ENCODE data around the gene OSBPL3. TPM values are rescaled to one million over a fixed set of nuclear protein-coding genes. Genes with fewer than 3 reads are reported as not detected.

OSBPL3 gene
- total RNA-seq, 1 experiment from 2014 or later = 36.8 TPM

DNA sequence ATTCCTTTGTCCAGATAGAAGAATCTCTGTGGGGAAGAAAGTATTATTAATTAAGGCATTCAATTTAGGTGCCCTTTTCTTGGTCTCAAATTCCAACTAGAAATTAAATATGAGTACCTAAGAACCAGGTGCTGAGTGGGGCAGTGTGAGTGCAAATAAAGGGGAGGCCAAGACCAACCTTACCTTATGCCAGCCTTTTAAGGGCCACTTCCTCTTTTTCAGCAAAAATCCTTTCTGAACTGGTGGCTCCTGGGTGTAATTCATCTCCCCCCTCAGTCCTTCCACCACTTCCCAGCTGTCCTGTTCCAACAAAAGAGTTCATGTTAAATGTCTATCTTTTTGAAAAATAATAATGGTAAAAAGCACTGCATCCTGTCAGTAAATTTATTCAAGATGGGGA lies 108.2 kb downstream of the OSBPL3 start:
- intact Hi-C loops (cut with micrococcal nuclease) = no loop called here
- ChIA-PET POLR2A (no interaction called here), CTCF (no interaction called here), RAD21 (ENCODE audit: low non-redundant PET in 1 of 2, low total read pairs in 2 of 2, uncharacterized antibody in 2 of 2, unreplicated experiment in 2 of 2) (no interaction called here)
- Histone ChIP-seq H3K9me2 (ENCODE audit: insufficient read depth) (no peaks in the 10 kb centered on the region), H3K79me2 (ENCODE audit: insufficient read depth, low read length) (no peaks in the 10 kb centered on the region), H4K20me1 (ENCODE audit: insufficient read depth) (no peaks in the 10 kb centered on the region), H3K4me1 (ENCODE audit: control insufficient read depth in 1 of 2, insufficient read depth in 2 of 2, low read length in 2 of 2) (no peaks in the 10 kb centered on the region), H3K36me3 (ENCODE audit: control insufficient read depth in 1 of 2, insufficient read depth in 2 of 2, low read length in 2 of 2) (peaks cover 0 to 5% of the 10 kb centered on the region in 2 experiments; a peak in 1 of 4 replicates), H3K9ac (ENCODE audit: low read length) (no peak overlapping the region), H3K27ac (ENCODE audit: low read depth, low read length) (no peak overlapping the region), H3K4me2 (ENCODE audit: low read length) (no peak overlapping the region), H3K9me3 (ENCODE audit: control insufficient read depth in 1 of 2, insufficient read depth in 1 of 2, low read depth in 1 of 2, low read length in 2 of 2) (no peaks in the 10 kb centered on the region), H3K4me3 (replicated peaks in 1 of 2; ENCODE audit: low read depth in 1 of 2, low read length in 2 of 2) (no peak overlapping the region), H2AFZ (ENCODE audit: low read depth, low read length, poor library complexity, severe bottlenecking) (no peak overlapping the region), H3K27me3 (ENCODE audit: insufficient read depth, low read length) (no peaks in the 10 kb centered on the region)
- DNase-seq (ENCODE audit: low read depth, low spot score) (no peak), ATAC-seq (no peak)
- no TSS peak for BruUV-seq (replicated peaks)
- TF ChIP-seq ZFX (IDR thresholded peaks at IDR 0.05) (no peak), SP1 (IDR thresholded peaks at IDR 0.05; ENCODE audit: low read depth) (no peak), POLR2A (IDR thresholded peaks at IDR 0.05; ENCODE audit: borderline replicate concordance, extremely low read depth, insufficient read depth, insufficient read length) (no peak), EGR1 (IDR thresholded peaks at IDR 0.05; ENCODE audit: low read depth) (no peak), YY1 (IDR thresholded peaks at IDR 0.05; ENCODE audit: extremely low read depth, insufficient replicate concordance, low read depth, low read length) (no peak), POLR2AphosphoS5 (IDR thresholded peaks at IDR 0.05; ENCODE audit: low read depth, low read length) (no peak), EZH2phosphoT487 (IDR thresholded peaks at IDR 0.05; ENCODE audit: borderline replicate concordance) (no peak), TCF7L2 (IDR thresholded peaks at IDR 0.05; ENCODE audit: borderline replicate concordance, extremely low read depth, insufficient read depth, insufficient read length) (no peak), ZNF274 (IDR thresholded peaks at IDR 0.05; ENCODE audit: low read depth, low read length) (no peak), CTCF (IDR thresholded peaks at IDR 0.05 in 2 of 3, conservative IDR thresholded peaks at IDR 0.05 in 1 of 3; ENCODE audit: borderline replicate concordance in 1 of 3, insufficient read depth in 1 of 3, low read depth in 2 of 3, low read length in 2 of 3) (no peak), REST (IDR thresholded peaks at IDR 0.05; ENCODE audit: low read depth) (no peak), SIN3A (IDR thresholded peaks at IDR 0.05; ENCODE audit: low read depth) (no peak), FOSL1 (IDR thresholded peaks at IDR 0.05; ENCODE audit: low read depth) (no peak), SRF (IDR thresholded peaks at IDR 0.05; ENCODE audit: low read depth) (no peak)
- TF ChIP-seq, protein P1, sequence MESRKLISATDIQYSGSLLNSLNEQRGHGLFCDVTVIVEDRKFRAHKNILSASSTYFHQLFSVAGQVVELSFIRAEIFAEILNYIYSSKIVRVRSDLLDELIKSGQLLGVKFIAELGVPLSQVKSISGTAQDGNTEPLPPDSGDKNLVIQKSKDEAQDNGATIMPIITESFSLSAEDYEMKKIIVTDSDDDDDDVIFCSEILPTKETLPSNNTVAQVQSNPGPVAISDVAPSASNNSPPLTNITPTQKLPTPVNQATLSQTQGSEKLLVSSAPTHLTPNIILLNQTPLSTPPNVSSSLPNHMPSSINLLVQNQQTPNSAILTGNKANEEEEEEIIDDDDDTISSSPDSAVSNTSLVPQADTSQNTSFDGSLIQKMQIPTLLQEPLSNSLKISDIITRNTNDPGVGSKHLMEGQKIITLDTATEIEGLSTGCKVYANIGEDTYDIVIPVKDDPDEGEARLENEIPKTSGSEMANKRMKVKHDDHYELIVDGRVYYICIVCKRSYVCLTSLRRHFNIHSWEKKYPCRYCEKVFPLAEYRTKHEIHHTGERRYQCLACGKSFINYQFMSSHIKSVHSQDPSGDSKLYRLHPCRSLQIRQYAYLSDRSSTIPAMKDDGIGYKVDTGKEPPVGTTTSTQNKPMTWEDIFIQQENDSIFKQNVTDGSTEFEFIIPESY (IDR thresholded peaks at IDR 0.05; ENCODE audit: extremely low read depth, insufficient replicate concordance, low read length) = no peak
- TF ChIP-seq, protein P2, sequence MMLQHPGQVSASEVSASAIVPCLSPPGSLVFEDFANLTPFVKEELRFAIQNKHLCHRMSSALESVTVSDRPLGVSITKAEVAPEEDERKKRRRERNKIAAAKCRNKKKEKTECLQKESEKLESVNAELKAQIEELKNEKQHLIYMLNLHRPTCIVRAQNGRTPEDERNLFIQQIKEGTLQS (IDR thresholded peaks at IDR 0.05) = no peak

Measured in HCT116 (cell line).